Esophagus (tissue), 2 donors: ENCODE data around the gene CRHR1. TPM values are rescaled to one million over a fixed set of nuclear protein-coding genes. Genes with fewer than 3 reads are reported as not detected.

Source experiments
- H3K27ac ChIP-seq, 2 donors: one replicate each; pipeline ENCODE4 v1.5.1; 2013; ENCODE audit warnings: low read depth in 2 of 2, mild to moderate bottlenecking in 2 of 2, inconsistent platforms in 1 of 2, low read length in 1 of 2, moderate library complexity in 1 of 2
- H3K27me3 ChIP-seq, 2 donors: one replicate each; pipeline ENCODE4 v1.6.1; 2013; ENCODE audit warnings: low read length in 2 of 2, control low read depth in 1 of 2, mild to moderate bottlenecking in 1 of 2; ENCODE audit not compliant: insufficient read depth in 2 of 2, control insufficient read depth in 1 of 2
- H3K36me3 ChIP-seq, 2 donors: one replicate each; pipeline ENCODE4 v1.6.1; 2013; ENCODE audit warnings: low read length in 1 of 2; ENCODE audit not compliant: control insufficient read depth in 2 of 2, insufficient read depth in 2 of 2
- H3K4me1 ChIP-seq, 2 donors: one replicate each; pipeline ENCODE4 v1.6.1; 2013; ENCODE audit warnings: low read length in 1 of 2; ENCODE audit not compliant: control insufficient read depth in 2 of 2, insufficient read depth in 2 of 2
- H3K4me3 ChIP-seq, 2 donors: one replicate each; pipeline ENCODE4 v1.5.1; 2013; ENCODE audit warnings: low read length in 2 of 2, mild to moderate bottlenecking in 2 of 2, low read depth in 1 of 2, moderate library complexity in 1 of 2
- H3K9me3 ChIP-seq, 2 donors: one replicate each; pipeline ENCODE4 v1.6.1; 2013; ENCODE audit warnings: mild to moderate bottlenecking in 2 of 2, low read depth in 1 of 2, low read length in 1 of 2, moderate library complexity in 1 of 2; ENCODE audit not compliant: control insufficient read depth in 2 of 2, insufficient read depth in 1 of 2
- WGBS, 2 donors: extraction: QIAGEN DNeasy Blood & Tissue Kit; methylation state at CpG; one replicate each; pipeline ENCODE4 v1.1.7; 2013; 5-methylcytosine and 5-hydroxymethylcytosine counted together
- polyA plus RNA-seq, 2 donors: library from polyadenylated mRNA; stranded (reverse); fragments of 200-250 nt; gene quantifications; one replicate each; pipeline ENCODE4 v1.2.3, GENCODE V29; 2013
- donor health status: healthy with polysubstance abuse.
- donor health status: Bipolar disorder and iron deficiency.

CRHR1 gene
- polyA plus RNA-seq, 2 donors: 0.15 to 0.31 TPM

DNA sequence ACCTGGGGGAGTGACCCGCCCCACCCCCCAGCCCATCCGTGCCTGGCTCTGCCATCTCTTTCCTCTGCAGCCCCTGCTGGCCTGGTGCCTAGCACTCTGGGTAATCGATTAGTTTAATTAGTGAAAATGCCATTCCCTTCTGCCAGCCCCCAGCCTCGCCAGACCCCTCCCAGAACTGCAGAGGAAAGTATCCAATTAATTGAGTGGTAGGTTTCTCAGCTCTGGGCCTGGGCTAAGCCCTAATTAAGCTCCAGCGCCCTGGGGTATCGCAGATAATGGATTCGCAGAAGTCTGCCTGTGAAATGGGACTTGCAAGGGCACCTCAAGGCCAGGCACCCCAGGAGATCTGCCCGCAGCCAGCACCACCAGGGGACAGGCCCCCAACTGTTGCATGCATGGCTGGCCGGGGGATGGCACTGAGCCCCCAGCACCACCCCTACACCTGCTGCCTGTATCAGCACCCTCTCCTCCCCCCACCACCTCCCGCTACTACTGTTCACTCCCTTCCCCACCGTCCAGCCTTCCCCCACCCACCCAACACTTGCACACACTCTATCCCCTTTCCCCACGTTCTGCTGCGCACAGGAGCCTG is 40.9 kb downstream of the CRHR1 start:
- no peaks in the 10 kb centered on the region for H3K4me1 ChIP-seq
- no peak overlapping the region for H3K4me3 ChIP-seq
- H3K27ac ChIP-seq: no peak overlapping the region
- no peaks in the 10 kb centered on the region for H3K9me3 ChIP-seq
- no peaks in the 10 kb centered on the region for H3K27me3 ChIP-seq
- 81 to 82% methylated on average over 13 of the region's 13 CpGs for WGBS, 2 donors
- no peaks in the 10 kb centered on the region for H3K36me3 ChIP-seq

DNA sequence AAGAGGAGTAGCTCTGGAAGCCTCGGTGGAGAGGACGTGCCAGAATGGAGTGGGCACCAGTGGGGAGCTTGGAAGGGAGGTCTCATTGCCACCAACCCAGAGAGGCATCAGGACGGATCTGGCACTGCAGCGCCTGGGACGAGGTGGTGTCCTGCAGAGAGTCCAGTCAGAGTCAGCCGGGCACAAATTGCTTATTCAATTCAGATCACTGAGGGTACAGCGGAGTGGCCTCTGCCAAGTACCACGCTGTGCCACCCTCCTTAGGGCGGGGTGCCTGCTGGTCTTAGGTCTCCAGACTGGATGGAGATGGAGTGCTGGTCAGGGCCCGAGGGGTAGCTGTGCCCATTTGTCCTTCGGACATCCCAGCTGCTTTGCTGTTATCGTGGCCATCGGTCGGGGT is 41.7 kb downstream of the CRHR1 start:
- H3K27me3 ChIP-seq: no peaks in the 10 kb centered on the region
- WGBS, 2 donors: 89 to 91% methylated on average over 14 of the region's 14 CpGs

DNA sequence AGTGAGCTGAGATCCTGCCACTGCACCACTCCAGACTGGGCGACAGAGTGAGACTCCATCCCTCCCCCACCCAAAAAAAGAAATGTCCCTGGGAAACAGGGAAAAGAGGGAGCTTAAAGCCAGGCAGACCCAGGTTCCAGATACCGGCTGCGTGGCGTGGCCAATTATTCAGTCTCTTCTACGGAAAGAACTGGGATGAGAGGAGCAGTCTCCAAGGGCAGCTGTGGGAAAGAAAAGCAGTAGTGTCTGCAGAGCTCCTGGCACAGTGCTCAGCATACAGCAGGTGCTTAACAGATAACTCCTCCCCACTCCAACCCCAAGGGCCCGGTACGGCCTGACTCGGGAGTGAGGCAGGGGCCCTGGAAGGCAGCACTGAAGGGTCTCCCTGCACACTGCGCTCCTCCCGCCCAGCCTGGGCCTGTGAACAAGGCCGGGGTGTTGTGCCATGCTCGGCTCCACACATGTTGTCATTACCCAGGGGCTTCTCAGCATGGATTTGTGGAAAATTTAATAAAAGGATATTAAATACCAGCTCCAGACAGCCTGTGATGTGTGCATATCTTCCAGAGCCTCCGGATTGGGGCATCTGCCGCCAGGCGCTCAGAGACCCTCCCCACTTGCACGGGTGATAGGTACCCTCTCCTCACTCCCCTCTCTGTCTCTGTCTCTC is 42.9 kb downstream of the CRHR1 start:
- no peak overlapping the region for H3K4me3 ChIP-seq
- H3K27me3 ChIP-seq: no peaks in the 10 kb centered on the region
- WGBS, 2 donors: 87 to 88% methylated on average over 16 of the region's 16 CpGs
- no peaks in the 10 kb centered on the region for H3K36me3 ChIP-seq
- H3K4me1 ChIP-seq: no peaks in the 10 kb centered on the region
- no peak overlapping the region for H3K27ac ChIP-seq
- H3K9me3 ChIP-seq: no peaks in the 10 kb centered on the region

More for the DNA sequence above, 41.7 kb downstream of the CRHR1 start:
- no peaks in the 10 kb centered on the region for H3K4me1 ChIP-seq
- no peak overlapping the region for H3K4me3 ChIP-seq
- no peak overlapping the region for H3K27ac ChIP-seq
- no peaks in the 10 kb centered on the region for H3K36me3 ChIP-seq
- no peaks in the 10 kb centered on the region for H3K9me3 ChIP-seq

DNA sequence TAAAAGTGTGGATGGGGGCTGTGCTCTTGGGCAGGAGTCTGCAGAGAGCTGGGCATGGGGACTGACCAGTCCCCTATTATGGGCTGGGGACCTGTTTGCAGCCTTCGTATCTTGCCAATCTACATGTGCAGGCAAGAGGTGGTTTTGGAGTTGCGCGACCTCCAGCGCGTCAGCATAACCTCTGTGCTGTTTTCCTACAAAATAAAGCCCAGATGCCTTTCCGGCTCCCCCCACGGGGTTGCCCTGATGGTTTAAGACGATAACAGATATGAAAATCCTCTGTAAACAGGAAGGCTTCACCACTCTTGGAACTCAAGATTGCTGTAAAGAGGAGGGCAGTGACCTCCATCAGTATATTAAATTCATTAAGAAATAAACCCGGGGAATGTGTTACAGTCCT is 44.1 kb downstream of the CRHR1 start:
- WGBS, 2 donors: 66 to 68% methylated on average over 9 of the region's 9 CpGs
- no peak overlapping the region for H3K4me3 ChIP-seq
- no peak overlapping the region for H3K27ac ChIP-seq

DNA sequence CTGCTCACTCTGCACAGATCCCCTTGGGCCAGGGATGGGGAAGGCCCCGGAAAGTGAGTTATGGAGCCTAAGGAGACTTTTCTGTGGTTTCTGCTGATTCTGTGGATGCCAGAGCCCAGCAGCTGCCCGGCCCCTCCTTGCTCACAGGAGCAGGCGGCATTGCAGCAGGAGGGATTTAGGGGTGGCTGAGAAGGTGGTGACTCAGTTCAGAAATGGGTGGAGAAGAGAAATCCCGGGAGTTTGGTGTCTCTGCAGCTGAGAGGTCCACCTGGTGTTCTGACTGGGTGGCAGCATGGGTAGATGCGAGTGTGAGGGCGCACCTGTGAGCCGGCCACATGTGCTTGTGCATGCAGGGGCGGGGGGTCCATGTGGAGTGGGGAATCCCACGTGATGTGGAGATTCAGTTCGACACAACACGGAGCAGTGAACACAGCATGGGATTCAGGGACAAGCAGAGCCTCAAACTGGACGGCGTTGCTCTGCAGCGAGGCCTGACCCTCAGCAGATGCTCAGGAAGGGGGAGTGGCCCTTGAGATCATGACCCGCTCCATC is 44.5 kb downstream of the CRHR1 start:
- Histone ChIP-seq H3K4me1 (no peaks in the 10 kb centered on the region), H3K4me3 (no peak overlapping the region), H3K27me3 (no peaks in the 10 kb centered on the region), H3K9me3 (no peaks in the 10 kb centered on the region), H3K36me3 (no peaks in the 10 kb centered on the region), H3K27ac (no peak overlapping the region)
- WGBS, 2 donors: 62 to 70% methylated on average over 15 of the region's 15 CpGs

More for the DNA sequence above, 44.1 kb downstream of the CRHR1 start:
- H3K4me1 ChIP-seq: no peaks in the 10 kb centered on the region
- H3K36me3 ChIP-seq: no peaks in the 10 kb centered on the region
- H3K27me3 ChIP-seq: no peaks in the 10 kb centered on the region
- no peaks in the 10 kb centered on the region for H3K9me3 ChIP-seq

DNA sequence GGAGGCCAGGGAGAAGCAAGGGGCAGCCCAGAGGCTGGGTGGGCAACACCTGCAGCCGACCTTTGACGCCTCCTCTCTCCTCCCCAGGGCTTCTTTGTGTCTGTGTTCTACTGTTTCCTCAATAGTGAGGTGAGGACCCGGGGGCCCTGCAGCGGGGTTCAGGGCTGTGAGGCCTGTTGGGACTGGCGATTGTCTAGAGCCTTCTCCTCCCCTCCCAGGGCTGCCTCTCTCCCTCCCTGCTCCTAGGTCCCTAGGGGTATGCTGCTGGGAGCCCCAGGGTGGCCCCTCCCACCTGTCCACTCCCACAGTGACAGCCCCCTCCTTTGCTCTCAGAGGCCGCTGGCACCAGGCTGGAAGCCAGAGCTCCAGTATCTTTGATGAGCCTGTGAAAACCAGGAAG is 49.8 kb downstream of the CRHR1 start:
- 35 to 43% methylated on average over 6 of the region's 6 CpGs for WGBS, 2 donors
- H3K4me1 ChIP-seq: no peaks in the 10 kb centered on the region
- H3K9me3 ChIP-seq: no peaks in the 10 kb centered on the region
- no peak overlapping the region for H3K27ac ChIP-seq
- no peak overlapping the region for H3K4me3 ChIP-seq
- no peaks in the 10 kb centered on the region for H3K36me3 ChIP-seq
- no peaks in the 10 kb centered on the region for H3K27me3 ChIP-seq

DNA sequence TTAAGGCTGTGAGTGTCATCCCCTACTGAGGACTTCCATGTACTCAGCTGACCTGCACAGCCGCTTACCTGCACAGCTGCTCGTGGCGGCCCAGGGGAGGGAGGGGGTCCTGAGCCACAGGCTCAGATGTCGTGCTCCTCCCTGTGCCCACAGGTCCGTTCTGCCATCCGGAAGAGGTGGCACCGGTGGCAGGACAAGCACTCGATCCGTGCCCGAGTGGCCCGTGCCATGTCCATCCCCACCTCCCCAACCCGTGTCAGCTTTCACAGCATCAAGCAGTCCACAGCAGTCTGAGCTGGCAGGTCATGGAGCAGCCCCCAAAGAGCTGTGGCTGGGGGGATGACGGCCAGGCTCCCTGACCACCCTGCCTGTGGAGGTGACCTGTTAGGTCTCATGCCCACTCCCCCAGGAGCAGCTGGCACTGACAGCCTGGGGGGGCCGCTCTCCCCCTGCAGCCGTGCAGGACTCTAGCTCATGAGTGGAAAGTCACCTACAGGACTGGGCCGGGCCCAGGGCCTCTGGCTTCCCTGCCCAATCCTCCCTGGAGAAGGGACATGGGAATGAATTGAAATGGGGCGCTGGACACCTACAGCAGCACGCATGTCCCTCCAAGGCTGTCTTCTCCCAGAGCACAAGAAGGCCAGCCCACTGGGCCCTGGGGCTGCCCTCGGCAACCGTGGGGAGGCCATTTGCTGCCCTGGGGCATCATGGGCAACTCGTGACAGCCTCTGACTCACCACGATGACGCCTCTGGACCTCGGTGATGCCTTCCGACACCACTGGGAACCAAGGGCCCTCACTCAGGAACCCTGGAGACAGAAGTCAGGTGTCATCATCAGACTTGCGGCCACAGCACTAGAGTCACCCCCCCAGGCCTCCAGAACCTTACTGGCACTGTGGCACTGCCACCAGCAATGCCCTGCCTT is 50.6 kb downstream of the CRHR1 start:
- H3K27ac ChIP-seq: no peak overlapping the region
- no peaks in the 10 kb centered on the region for H3K27me3 ChIP-seq
- H3K4me3 ChIP-seq: no peak overlapping the region
- no peaks in the 10 kb centered on the region for H3K4me1 ChIP-seq
- 78 to 81% methylated on average over 26 of the region's 26 CpGs for WGBS, 2 donors
- no peaks in the 10 kb centered on the region for H3K9me3 ChIP-seq
- no peaks in the 10 kb centered on the region for H3K36me3 ChIP-seq

DNA sequence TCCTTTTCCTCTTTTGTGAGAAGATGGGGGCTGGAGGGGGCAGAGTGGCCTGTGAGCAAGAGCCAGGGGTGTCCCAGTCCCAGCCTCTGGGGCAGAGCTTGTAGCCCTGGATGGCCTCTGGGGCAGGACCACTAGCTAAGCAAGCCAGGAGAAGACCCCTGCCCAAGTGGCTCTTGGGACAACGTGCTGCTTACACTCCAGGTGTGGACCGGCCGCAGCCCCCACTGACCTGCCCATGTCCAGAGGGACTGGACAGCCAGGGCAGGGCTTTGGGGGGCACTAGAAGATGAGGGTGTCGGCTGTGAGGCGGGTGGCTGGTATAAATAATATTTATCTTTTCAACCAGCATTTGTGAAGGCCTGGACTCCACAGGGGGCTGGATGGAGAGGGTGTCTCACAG is 51.4 kb downstream of the CRHR1 start:
- Histone ChIP-seq H3K27ac (no peak overlapping the region), H3K27me3 (no peaks in the 10 kb centered on the region), H3K9me3 (no peaks in the 10 kb centered on the region), H3K4me3 (no peak overlapping the region), H3K4me1 (no peaks in the 10 kb centered on the region), H3K36me3 (no peaks in the 10 kb centered on the region)
- 79 to 84% methylated on average over 5 of the region's 5 CpGs for WGBS, 2 donors
